ENCODE measurements around the gene NAV2.
A peak's percentile ranks its signal among the peaks of the same experiment; 100 is the strongest.
"Not testable (repeated sequence)": the region's sequence is repeated elsewhere in the genome, so short reads cannot be mapped to it uniquely, and the experiment has no call there.

The NAV2 gene

GRCh38 chr11:20067665-20068064, 355.0 kb downstream of the NAV2 start:
- DNase-seq = no peak

GRCh38 chr11:20068691-20069090, 356.1 kb downstream of the NAV2 start:
- no peak for DNase-seq

- peak; percentile 96 for DNase-seq
Observed at GRCh38 chr11:20070459-20070858, 357.8 kb downstream of the NAV2 start.

- no peak for DNase-seq
Observed at GRCh38 chr11:20075627-20076026, 363.0 kb downstream of the NAV2 start.

GRCh38 chr11:20078846-20079245, 366.2 kb downstream of the NAV2 start:
- no peak for DNase-seq

- no peak for DNase-seq
Observed at GRCh38 chr11:20080032-20080685, 367.5 kb downstream of the NAV2 start.

- DNase-seq = no peak
Observed at GRCh38 chr11:20081336-20081735, 368.7 kb downstream of the NAV2 start.

GRCh38 chr11:20083877-20084276, 371.2 kb downstream of the NAV2 start:
- DNase-seq = not testable (repeated sequence)

GRCh38 chr11:20084921-20085814, 372.5 kb downstream of the NAV2 start:
- no peak for DNase-seq

- DNase-seq = no peak
Observed at GRCh38 chr11:20085918-20086317, 373.3 kb downstream of the NAV2 start.

GRCh38 chr11:20087118-20087521, 374.5 kb downstream of the NAV2 start:
- DNase-seq = no peak

- DNase-seq = no peak
Observed at GRCh38 chr11:20088397-20089225, 376.0 kb downstream of the NAV2 start.

GRCh38 chr11:20089367-20089766, 376.7 kb downstream of the NAV2 start:
- no peak for DNase-seq

- DNase-seq = peak; percentile 65
Observed at GRCh38 chr11:20089796-20090653, 377.4 kb downstream of the NAV2 start.

- DNase-seq = no peak
Observed at GRCh38 chr11:20090654-20091374, 378.2 kb downstream of the NAV2 start.

GRCh38 chr11:20093775-20094174, 381.1 kb downstream of the NAV2 start:
- DNase-seq = no peak

- DNase-seq = no peak
Observed at GRCh38 chr11:20095189-20095588, 382.6 kb downstream of the NAV2 start.

GRCh38 chr11:20097319-20098221, 384.9 kb downstream of the NAV2 start:
- DNase-seq = peak; percentile 70

GRCh38 chr11:20099527-20099926, 386.9 kb downstream of the NAV2 start:
- DNase-seq = no peak

GRCh38 chr11:20102397-20102796, 389.8 kb downstream of the NAV2 start:
- no peak for DNase-seq

GRCh38 chr11:20103281-20103680, 390.6 kb downstream of the NAV2 start:
- no peak for DNase-seq
